IMR-90 (cell line): ENCODE data around the gene SF3B3. TPM values are rescaled to one million over a fixed set of nuclear protein-coding genes. Genes with fewer than 3 reads are reported as not detected.

Source experiments
- ATAC-seq: fragments of 200-7000 bp; cut with Tn5 transposase; 2 replicates; pipeline ENCODE4 v1.9.1; 2020; ENCODE audit warnings: low read depth, mild to moderate bottlenecking, moderate library complexity
- BruUV-seq: library from RNA; stranded (reverse); fragments of 400-500 nt; replicated peaks from 2 replicates; lab custom pipeline; 2021; lab: Mats Ljungman, UMichigan
- CTCF ChIA-PET: fragments of 300-600 bp; formaldehyde crosslinking; extraction: SDS; loops from one replicate; lab custom pipeline; 2021; ENCODE audit warnings: antibody characterized with exemption; lab: Yijun Ruan, JAX
- POLR2A ChIA-PET: fragments of 300-600 bp; sonication (Branson Sonifier 250); formaldehyde crosslinking; loops from one replicate; lab custom pipeline; 2022; ENCODE audit warnings: antibody characterized with exemption; ENCODE audit not compliant: unreplicated experiment; lab: Charles Lee
- DNase-seq: peaks from one replicate; pipeline ENCODE4 v3.0.0; 2013
- H2AFZ ChIP-seq: replicated peaks from 2 replicates; pipeline ENCODE3; 2013; ENCODE audit warnings: low read length, mild to moderate bottlenecking; ENCODE audit not compliant: poor library complexity
- H2AK5ac ChIP-seq: 2 replicates; pipeline ENCODE4 v1.6.1; 2013; ENCODE audit warnings: low read depth, low read length, inconsistent platforms
- H2AK9ac ChIP-seq: replicated peaks from 2 replicates; pipeline ENCODE3; 2013; ENCODE audit warnings: mild to moderate bottlenecking, low read depth, low read length, moderate library complexity; ENCODE audit not compliant: poor library complexity
- H2BK120ac ChIP-seq: 2 replicates; pipeline ENCODE4 v1.6.1; 2013; ENCODE audit warnings: low read depth, low read length, inconsistent platforms
- H2BK15ac ChIP-seq: 3 replicates; pipeline ENCODE4 v1.6.1; 2013; ENCODE audit warnings: low read depth, low read length, inconsistent platforms
- H2BK20ac ChIP-seq: 2 replicates; pipeline ENCODE4 v1.6.1; 2013; ENCODE audit warnings: low read depth, mild to moderate bottlenecking, inconsistent platforms, low read length, moderate library complexity
- H2BK5ac ChIP-seq: 2 replicates; pipeline ENCODE4 v1.6.1; 2013; ENCODE audit warnings: mild to moderate bottlenecking, low read depth, low read length, inconsistent platforms; ENCODE audit not compliant: poor library complexity, severe bottlenecking
- H3K14ac ChIP-seq: replicated peaks from 2 replicates; pipeline ENCODE4 v1.6.1; 2013; ENCODE audit warnings: low read depth, low read length, inconsistent platforms
- H3K18ac ChIP-seq: 2 replicates; pipeline ENCODE4 v1.6.1; 2013; ENCODE audit warnings: low read depth, low read length, control low read depth
- H3K23ac ChIP-seq: 2 replicates; pipeline ENCODE4 v1.6.1; 2013; ENCODE audit warnings: low read depth, low read length, inconsistent platforms
- H3K27ac ChIP-seq: 2 replicates; pipeline ENCODE4 v1.5.1; 2013; ENCODE audit warnings: mild to moderate bottlenecking, control low read depth, low read length; ENCODE audit not compliant: insufficient read depth
- H3K27me3 ChIP-seq: 2 replicates; pipeline ENCODE4 v1.6.1; 2013; ENCODE audit warnings: low read length; ENCODE audit not compliant: control insufficient read depth, insufficient read depth
- H3K36me3 ChIP-seq: 2 replicates; pipeline ENCODE4 v1.6.1; 2013; ENCODE audit warnings: low read length, mixed read lengths; ENCODE audit not compliant: control insufficient read depth, insufficient read depth
- H3K4ac ChIP-seq: 2 replicates; pipeline ENCODE4 v1.6.1; 2013; ENCODE audit warnings: low read depth, low read length, inconsistent platforms
- H3K4me1 ChIP-seq: 2 replicates; pipeline ENCODE4 v1.6.1; 2013; ENCODE audit warnings: low read length, mixed read lengths; ENCODE audit not compliant: control insufficient read depth, insufficient read depth
- H3K4me2 ChIP-seq: 2 replicates; pipeline ENCODE4 v1.6.1; 2013; ENCODE audit warnings: low read depth, mild to moderate bottlenecking, control low read depth, low read length, moderate library complexity
- H3K4me3 ChIP-seq: 2 replicates; pipeline ENCODE4 v1.5.1; 2013; ENCODE audit warnings: low read depth, mild to moderate bottlenecking, control low read depth, low read length, moderate library complexity; ENCODE audit not compliant: insufficient read depth
- H3K56ac ChIP-seq: 2 replicates; pipeline ENCODE4 v1.6.1; 2013; ENCODE audit warnings: low read length, inconsistent platforms; ENCODE audit not compliant: insufficient read depth; ENCODE audit errors: extremely low read depth
- H3K79me1 ChIP-seq, 2 experiments: 2 replicates each; pipeline ENCODE4 v1.6.1; 2013; ENCODE audit warnings: low read length in 2 of 2, inconsistent platforms in 1 of 2, low read depth in 1 of 2
- H3K9ac ChIP-seq: 2 replicates; pipeline ENCODE4 v1.6.1; 2013; ENCODE audit warnings: low read depth, low read length, control low read depth
- H3K9me1 ChIP-seq: 2 replicates; pipeline ENCODE4 v1.6.1; 2013; ENCODE audit warnings: low read length, inconsistent platforms; ENCODE audit not compliant: insufficient read depth
- H3K9me3 ChIP-seq: 2 replicates; pipeline ENCODE4 v1.6.1; 2013; ENCODE audit warnings: low read length; ENCODE audit not compliant: control insufficient read depth, insufficient read depth
- H4K20me1 ChIP-seq: 2 replicates; pipeline ENCODE4 v1.6.1; 2013; ENCODE audit warnings: low read length, inconsistent platforms; ENCODE audit not compliant: insufficient read depth
- H4K5ac ChIP-seq: 2 replicates; pipeline ENCODE4 v1.6.1; 2013; ENCODE audit warnings: mild to moderate bottlenecking, low read depth, low read length, control low read depth
- H4K8ac ChIP-seq, 2 experiments: 2 replicates each; pipeline ENCODE4 v1.6.1; 2013; ENCODE audit warnings: low read depth in 2 of 2, low read length in 2 of 2, control low read depth in 1 of 2, inconsistent platforms in 1 of 2
- H4K91ac ChIP-seq: 2 replicates; pipeline ENCODE4 v1.6.1; 2013; ENCODE audit warnings: low read depth, low read length, inconsistent platforms; ENCODE audit not compliant: insufficient read depth
- BHLHE40 ChIP-seq: fragments of 150-350 bp; IDR thresholded peaks from 2 replicates; pipeline ENCODE4 v1.6.1; 2016; ENCODE audit warnings: mild to moderate bottlenecking, low read depth, low read length
- CEBPB ChIP-seq: IDR thresholded peaks from 2 replicates; pipeline ENCODE4 v1.6.1; 2012; ENCODE audit warnings: low read depth, low read length, improper control_type of control experiment
- CHD1 ChIP-seq: IDR thresholded peaks from 2 replicates; pipeline ENCODE4 v1.6.1; 2012; ENCODE audit warnings: low read depth, low read length, improper control_type of control experiment
- FOS ChIP-seq: fragments of 150-350 bp; IDR thresholded peaks from 2 replicates; pipeline ENCODE4 v1.6.1; 2016; ENCODE audit warnings: low read depth, low read length
- NFE2L2 ChIP-seq: fragments of 150-350 bp; IDR thresholded peaks from 2 replicates; pipeline ENCODE4 v1.6.1; 2016; ENCODE audit warnings: low read depth, mild to moderate bottlenecking, low read length
- POLR2A ChIP-seq: IDR thresholded peaks from 2 replicates; pipeline ENCODE4 v1.6.1; 2012; ENCODE audit warnings: mild to moderate bottlenecking, low read depth, low read length
- RAD21 ChIP-seq: IDR thresholded peaks from 2 replicates; pipeline ENCODE4 v1.6.1; 2012; ENCODE audit warnings: low read length, improper control_type of control experiment
- SMC3 ChIP-seq: fragments of 150-350 bp; IDR thresholded peaks from 2 replicates; pipeline ENCODE4 v1.6.1; 2016; ENCODE audit warnings: low read depth, mild to moderate bottlenecking, antibody characterized with exemption, low read length, moderate library complexity
- WGBS, 2 experiments: methylation state at CpG; one replicate each; pipeline versions ENCODE4 v1.1.5 to v1.1.7; 2013; ENCODE audit warnings: missing lambda C conversion rate in 2 of 2; ENCODE audit not compliant: insufficient read length in 1 of 2; ENCODE audit errors: extremely low coverage in 2 of 2; 5-methylcytosine and 5-hydroxymethylcytosine counted together
- dilution Hi-C: fragments of 300-500 bp; cut with HindIII; formaldehyde crosslinking; loops from one replicate; pipeline ENCODE4 v1.14.3; 2018; ENCODE audit warnings: low sequenced_read_pairs; ENCODE audit not compliant: unreplicated experiment
- in situ Hi-C: fragments of 300-500 bp; cut with MboI; formaldehyde crosslinking; loops from 3 replicates; pipeline ENCODE4 v1.14.3; 2019; ENCODE audit warnings: low sequenced_read_pairs, inconsistent platforms, mixed read lengths
- intact Hi-C: fragments of 100-400 bp; cut with micrococcal nuclease; formaldehyde crosslinking; loops from 2 replicates; pipeline ENCODE4 v1.10.0; 2022
- polyA plus RNA-seq, 3 experiments: library from polyadenylated mRNA; depleted of rRNA; stranded (reverse); fragments of >200 nt; gene quantifications; 2 replicates each; pipeline ENCODE4 v1.2.3, GENCODE V29; 2012; ENCODE audit warnings: low replicate concordance in 1 of 3
- total RNA-seq: library from RNA; depleted of rRNA; stranded (reverse); fragments of >200 nt; gene quantifications from 2 replicates; pipeline ENCODE4 v1.2.3, GENCODE V29; 2012
- TF ChIP-seq, protein P1 (sequence below): fragments of 150-350 bp; IDR thresholded peaks from 2 replicates; pipeline ENCODE4 v1.6.1; 2016; ENCODE audit warnings: low read depth, mild to moderate bottlenecking, low read length, moderate library complexity, borderline replicate concordance
- TF ChIP-seq, protein P2 (sequence below): conservative IDR thresholded peaks from 2 replicates; pipeline ENCODE4 v1.5.1; 2012; ENCODE audit warnings: mild to moderate bottlenecking, low read depth, low read length, improper control_type of control experiment

SF3B3 gene
- total and polyA plus RNA-seq, 2 of the 4 experiments (the other 2 are of a cell fraction): 97.9 to 134 TPM

DNA sequence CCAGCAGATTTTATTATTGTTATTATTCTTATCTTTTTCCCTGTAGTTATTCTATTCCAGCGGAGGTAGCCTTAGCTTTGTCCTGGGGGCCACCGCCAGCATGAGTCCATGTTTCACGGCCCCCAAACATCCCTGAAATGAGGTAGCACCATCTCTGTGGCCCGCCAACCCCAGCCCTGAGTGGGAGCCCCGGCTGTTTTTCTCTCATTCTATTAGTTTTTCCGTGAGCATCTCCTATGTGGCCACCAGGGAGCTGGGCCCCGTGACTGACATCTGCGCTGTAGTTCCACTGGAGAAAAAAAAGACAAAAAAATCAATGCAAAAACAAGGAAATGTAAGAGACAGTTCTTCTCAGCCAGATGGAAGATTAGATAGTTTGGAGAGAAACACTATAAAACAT, 79.2 kb downstream of the SF3B3 start:
- Histone ChIP-seq H3K4me3 (no peak overlapping the region), H2AFZ (no peak overlapping the region), H4K91ac (no peak overlapping the region), H2BK15ac (no peak overlapping the region), H2BK20ac (no peak overlapping the region), H2AK9ac (no peak overlapping the region), H3K56ac (no peak overlapping the region), H3K9ac (no peak overlapping the region), H2BK5ac (no peak overlapping the region), H3K4me2 (no peak overlapping the region), H3K27ac (no peak overlapping the region), H2BK120ac (no peak overlapping the region), H4K5ac (no peak overlapping the region), H3K4me1 (no peaks in the 10 kb centered on the region; the same call in 1 of the 2 replicates), H2AK5ac (no peak overlapping the region), H3K9me3 (no peaks in the 10 kb centered on the region), H3K14ac (no peak overlapping the region), H3K23ac (no peak overlapping the region), H3K79me1 (no peaks in the 10 kb centered on the region), H3K18ac (no peak overlapping the region), H4K20me1 (no peaks in the 10 kb centered on the region), H3K4ac (no peak overlapping the region), H3K36me3 (no peaks in the 10 kb centered on the region), H4K8ac (no peak overlapping the region), H3K27me3 (peaks cover 8% of the 10 kb centered on the region), H3K9me1 (no peaks in the 10 kb centered on the region)
- intact Hi-C loops: no loop called here
- in situ Hi-C loops: no loop called here
- TF ChIP-seq NFE2L2 (no peak), CHD1 (no peak), SMC3 (no peak), FOS (no peak), POLR2A (no peak), BHLHE40 (no peak), RAD21 (no peak), CEBPB (no peak)
- TF ChIP-seq, protein P1, sequence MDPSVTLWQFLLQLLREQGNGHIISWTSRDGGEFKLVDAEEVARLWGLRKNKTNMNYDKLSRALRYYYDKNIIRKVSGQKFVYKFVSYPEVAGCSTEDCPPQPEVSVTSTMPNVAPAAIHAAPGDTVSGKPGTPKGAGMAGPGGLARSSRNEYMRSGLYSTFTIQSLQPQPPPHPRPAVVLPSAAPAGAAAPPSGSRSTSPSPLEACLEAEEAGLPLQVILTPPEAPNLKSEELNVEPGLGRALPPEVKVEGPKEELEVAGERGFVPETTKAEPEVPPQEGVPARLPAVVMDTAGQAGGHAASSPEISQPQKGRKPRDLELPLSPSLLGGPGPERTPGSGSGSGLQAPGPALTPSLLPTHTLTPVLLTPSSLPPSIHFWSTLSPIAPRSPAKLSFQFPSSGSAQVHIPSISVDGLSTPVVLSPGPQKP: no peak
- TF ChIP-seq, protein P2, sequence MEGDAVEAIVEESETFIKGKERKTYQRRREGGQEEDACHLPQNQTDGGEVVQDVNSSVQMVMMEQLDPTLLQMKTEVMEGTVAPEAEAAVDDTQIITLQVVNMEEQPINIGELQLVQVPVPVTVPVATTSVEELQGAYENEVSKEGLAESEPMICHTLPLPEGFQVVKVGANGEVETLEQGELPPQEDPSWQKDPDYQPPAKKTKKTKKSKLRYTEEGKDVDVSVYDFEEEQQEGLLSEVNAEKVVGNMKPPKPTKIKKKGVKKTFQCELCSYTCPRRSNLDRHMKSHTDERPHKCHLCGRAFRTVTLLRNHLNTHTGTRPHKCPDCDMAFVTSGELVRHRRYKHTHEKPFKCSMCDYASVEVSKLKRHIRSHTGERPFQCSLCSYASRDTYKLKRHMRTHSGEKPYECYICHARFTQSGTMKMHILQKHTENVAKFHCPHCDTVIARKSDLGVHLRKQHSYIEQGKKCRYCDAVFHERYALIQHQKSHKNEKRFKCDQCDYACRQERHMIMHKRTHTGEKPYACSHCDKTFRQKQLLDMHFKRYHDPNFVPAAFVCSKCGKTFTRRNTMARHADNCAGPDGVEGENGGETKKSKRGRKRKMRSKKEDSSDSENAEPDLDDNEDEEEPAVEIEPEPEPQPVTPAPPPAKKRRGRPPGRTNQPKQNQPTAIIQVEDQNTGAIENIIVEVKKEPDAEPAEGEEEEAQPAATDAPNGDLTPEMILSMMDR: no peak
- no CpG with 5 or more reads among the region's 8 CpGs for WGBS, 2 experiments
- DNase-seq: no peak
- ATAC-seq: no peak
- BruUV-seq: no TSS peak
- ChIA-PET POLR2A (no interaction called here), CTCF (no interaction called here)
- dilution Hi-C loops: no loop called here
